ENCODE measurements around the gene TRHDE. TPM values are rescaled to one million over a fixed set of nuclear protein-coding genes. Genes with fewer than 3 reads are reported as not detected.
"Not testable (repeated sequence)": the region's sequence is repeated elsewhere in the genome, so short reads cannot be mapped to it uniquely, and the experiment has no call there.

TRHDE gene
- total RNA-seq, 4 donors from 2014 or later, result under 0.01 to 0.95 (median 0.50) TPM; not detected in 1

DNA sequence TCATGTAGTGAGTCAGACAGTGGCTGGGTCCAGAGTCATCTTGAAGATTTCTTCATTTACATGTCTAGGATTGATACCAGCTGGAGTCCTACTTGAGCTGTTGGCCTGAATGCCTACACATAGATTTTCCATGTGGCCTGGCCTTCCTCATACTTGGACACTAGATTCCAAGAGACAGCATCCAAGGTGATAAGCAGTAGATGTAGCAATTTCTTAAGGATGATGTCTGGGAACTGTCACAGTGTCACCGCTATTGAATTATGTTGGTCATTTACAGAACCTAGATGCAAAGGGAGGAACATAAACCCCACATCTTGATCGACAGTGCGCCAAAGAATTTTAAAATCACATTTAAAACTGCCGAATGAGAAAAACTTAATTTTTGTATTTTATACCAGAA, 412.3 kb downstream of the TRHDE start:
- Histone ChIP-seq H3K27ac (no peak overlapping the region), H3K4me1 (no peaks in the 10 kb centered on the region), H3K9me3 (no peaks in the 10 kb centered on the region), H3K27me3 (no peaks in the 10 kb centered on the region), H3K36me3 (no peaks in the 10 kb centered on the region), H3K4me3 (no peak overlapping the region)
- no peak for TF ChIP-seq POLR2A (IDR thresholded peaks at IDR 0.05)
- TF ChIP-seq, protein P1, sequence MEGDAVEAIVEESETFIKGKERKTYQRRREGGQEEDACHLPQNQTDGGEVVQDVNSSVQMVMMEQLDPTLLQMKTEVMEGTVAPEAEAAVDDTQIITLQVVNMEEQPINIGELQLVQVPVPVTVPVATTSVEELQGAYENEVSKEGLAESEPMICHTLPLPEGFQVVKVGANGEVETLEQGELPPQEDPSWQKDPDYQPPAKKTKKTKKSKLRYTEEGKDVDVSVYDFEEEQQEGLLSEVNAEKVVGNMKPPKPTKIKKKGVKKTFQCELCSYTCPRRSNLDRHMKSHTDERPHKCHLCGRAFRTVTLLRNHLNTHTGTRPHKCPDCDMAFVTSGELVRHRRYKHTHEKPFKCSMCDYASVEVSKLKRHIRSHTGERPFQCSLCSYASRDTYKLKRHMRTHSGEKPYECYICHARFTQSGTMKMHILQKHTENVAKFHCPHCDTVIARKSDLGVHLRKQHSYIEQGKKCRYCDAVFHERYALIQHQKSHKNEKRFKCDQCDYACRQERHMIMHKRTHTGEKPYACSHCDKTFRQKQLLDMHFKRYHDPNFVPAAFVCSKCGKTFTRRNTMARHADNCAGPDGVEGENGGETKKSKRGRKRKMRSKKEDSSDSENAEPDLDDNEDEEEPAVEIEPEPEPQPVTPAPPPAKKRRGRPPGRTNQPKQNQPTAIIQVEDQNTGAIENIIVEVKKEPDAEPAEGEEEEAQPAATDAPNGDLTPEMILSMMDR (IDR thresholded peaks at IDR 0.05), result no peak
- no peak for DNase-seq
- intact Hi-C loops (cut with DNase I), result no loop called here
- WGBS, 2 donors, result 90% methylated on average over 4 of the region's 4 CpGs

DNA sequence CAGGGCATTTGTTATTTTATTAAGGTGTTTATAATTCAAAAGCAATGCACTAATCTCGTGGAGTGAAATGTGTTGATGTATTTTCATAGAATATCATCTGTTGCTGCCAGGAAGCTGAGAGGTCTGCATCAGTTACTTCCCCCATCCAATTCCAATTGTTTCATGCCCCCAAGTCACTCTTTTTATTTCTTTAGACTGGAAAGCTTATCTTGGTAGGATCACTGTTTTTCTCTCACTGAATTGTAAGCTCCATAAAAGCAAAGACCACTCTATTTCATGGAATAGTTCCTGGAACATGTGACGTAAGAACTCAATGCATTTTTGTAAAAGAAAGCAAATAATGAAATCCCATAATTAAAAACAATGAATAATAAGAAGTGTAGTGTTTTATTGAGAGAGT, 420.2 kb downstream of the TRHDE start:
- intact Hi-C loops (cut with DNase I), result no loop called here
- H3K9me3 ChIP-seq, result no peaks in the 10 kb centered on the region
- no peak overlapping the region for H3K4me3 ChIP-seq
- no peaks in the 10 kb centered on the region for H3K4me1 ChIP-seq
- no peak for TF ChIP-seq POLR2A (IDR thresholded peaks at IDR 0.05)
- TF ChIP-seq, protein P1 (IDR thresholded peaks at IDR 0.05), result no peak
- no peak overlapping the region for H3K27ac ChIP-seq
- DNase-seq, result no peak
- H3K27me3 ChIP-seq, result no peaks in the 10 kb centered on the region
- H3K36me3 ChIP-seq, result no peaks in the 10 kb centered on the region
- WGBS, 2 donors, result 31 to 33% methylated on average over 2 of the region's 2 CpGs

DNA sequence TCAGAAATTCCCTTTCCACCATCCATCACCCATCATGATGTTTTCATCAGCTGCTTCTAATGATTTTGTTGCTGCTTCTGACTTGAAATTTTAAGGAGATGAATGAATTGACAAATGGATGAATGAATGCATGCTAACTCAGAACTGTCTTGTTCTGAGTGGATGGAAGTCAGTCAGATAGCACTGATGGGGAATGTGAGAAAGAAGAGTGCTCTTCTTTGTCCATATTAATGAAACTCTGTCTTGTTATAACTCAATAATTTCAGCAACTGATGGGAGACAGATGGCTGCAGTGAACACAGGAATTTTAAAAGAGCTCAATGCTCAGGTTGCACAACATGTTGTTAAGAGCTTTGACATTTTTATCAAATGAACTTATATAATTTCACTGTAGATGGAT, 422.0 kb downstream of the TRHDE start:
- no peaks in the 10 kb centered on the region for H3K36me3 ChIP-seq
- H3K27ac ChIP-seq, result no peak overlapping the region
- H3K4me3 ChIP-seq, result no peak overlapping the region
- intact Hi-C loops (cut with DNase I), result no loop called here
- DNase-seq, result no peak
- H3K4me1 ChIP-seq, result no peaks in the 10 kb centered on the region
- no peaks in the 10 kb centered on the region for H3K27me3 ChIP-seq
- TF ChIP-seq, protein P1 (IDR thresholded peaks at IDR 0.05), result no peak
- TF ChIP-seq POLR2A (IDR thresholded peaks at IDR 0.05), result no peak
- H3K9me3 ChIP-seq, result no peaks in the 10 kb centered on the region

DNA sequence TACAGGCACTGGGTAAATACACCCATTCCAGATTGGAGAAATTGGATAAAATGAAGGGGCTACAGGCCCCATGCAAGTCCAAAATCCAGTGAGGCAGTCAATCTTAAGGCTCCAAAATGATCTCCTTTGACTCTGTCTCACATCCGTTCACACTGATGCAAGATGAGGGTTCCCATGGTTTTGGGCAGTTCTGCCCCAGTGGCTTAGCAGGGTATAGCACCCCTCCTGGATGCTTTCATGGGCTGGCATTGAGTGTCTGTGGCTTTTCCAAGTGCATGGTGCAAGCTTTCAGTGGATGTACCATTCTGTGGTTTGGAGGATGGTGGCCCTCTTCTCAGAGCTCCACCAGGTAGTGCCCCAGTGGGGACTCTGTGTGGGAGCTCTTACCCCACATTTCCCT, 427.2 kb downstream of the TRHDE start:
- H3K27ac ChIP-seq, result no peak overlapping the region
- TF ChIP-seq POLR2A (IDR thresholded peaks at IDR 0.05), result no peak
- TF ChIP-seq, protein P1 (IDR thresholded peaks at IDR 0.05), result no peak
- no peaks in the 10 kb centered on the region for H3K27me3 ChIP-seq
- H3K4me3 ChIP-seq, result no peak overlapping the region
- no peaks in the 10 kb centered on the region for H3K4me1 ChIP-seq
- no peaks in the 10 kb centered on the region for H3K36me3 ChIP-seq
- peaks cover 0 to 9% (median 0%) of the 10 kb centered on the region in 3 donors for H3K9me3 ChIP-seq
- intact Hi-C loops (cut with DNase I), result no loop called here
- WGBS, 2 donors, result 71 to 100% methylated on average over 1 of the region's 1 CpG
- DNase-seq, result no peak

DNA sequence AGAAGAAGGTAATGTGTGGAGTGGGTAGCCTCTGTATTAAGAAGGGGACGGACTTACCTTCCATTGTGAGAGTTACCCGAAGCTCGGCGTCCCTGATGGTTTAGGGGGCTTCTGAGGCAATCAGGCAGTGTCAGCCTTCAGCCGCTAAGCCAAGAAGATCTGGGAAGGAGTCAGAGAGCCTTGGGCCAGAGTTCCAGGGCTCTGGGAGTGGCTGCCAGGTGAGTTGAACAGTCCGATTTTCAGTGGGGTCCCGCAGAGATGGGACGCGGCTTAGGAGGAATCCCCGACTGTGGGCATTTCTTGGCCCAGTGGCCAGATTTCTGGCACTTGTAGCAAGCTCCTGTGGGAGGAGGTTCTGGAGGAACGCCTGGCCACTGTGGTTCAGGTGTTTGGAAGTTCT, 439.9 kb downstream of the TRHDE start:
- intact Hi-C loops (cut with DNase I); DNase-seq; H3K9me3 ChIP-seq; H3K36me3 ChIP-seq; H3K4me1 ChIP-seq; H3K27ac ChIP-seq; H3K4me3 ChIP-seq; H3K27me3 ChIP-seq: not testable (repeated sequence)
- 82 to 84% methylated on average over 7 to 11 of the region's 11 CpGs for WGBS, 2 donors

DNA sequence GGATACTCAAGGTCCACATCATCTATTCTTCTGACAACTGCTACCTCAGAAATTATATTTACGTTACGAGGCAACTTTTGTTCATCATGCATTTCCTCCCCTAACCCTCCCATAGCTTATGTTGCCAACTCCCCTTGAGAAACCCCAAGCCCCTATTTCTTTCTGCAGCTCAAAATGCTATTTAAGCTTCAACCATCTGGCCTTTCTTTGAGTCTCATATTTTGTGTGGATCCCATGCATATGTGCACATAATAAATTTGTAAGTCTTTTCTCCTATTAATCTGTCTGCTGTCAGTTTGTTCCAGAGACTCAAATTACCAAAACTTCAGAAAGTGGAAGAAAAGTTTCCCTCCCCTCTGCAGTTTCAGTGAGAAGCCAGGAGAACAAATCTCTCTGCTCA, 444.1 kb downstream of the TRHDE start:
- H3K27me3 ChIP-seq, result no peaks in the 10 kb centered on the region
- intact Hi-C loops (cut with DNase I), result no loop called here
- no peak overlapping the region for H3K27ac ChIP-seq
- no peak overlapping the region for H3K4me3 ChIP-seq
- no peaks in the 10 kb centered on the region for H3K4me1 ChIP-seq
- DNase-seq, result no peak
- no peaks in the 10 kb centered on the region for H3K9me3 ChIP-seq
- TF ChIP-seq, protein P1 (IDR thresholded peaks at IDR 0.05), result no peak
- TF ChIP-seq POLR2A (IDR thresholded peaks at IDR 0.05), result no peak
- whole genome bisulfite sequencing, 2 donors, result 68 to 83% methylated on average over 2 of the region's 2 CpGs
- H3K36me3 ChIP-seq, result no peaks in the 10 kb centered on the region
